ENCODE data around the gene PNPLA8.

DNA sequence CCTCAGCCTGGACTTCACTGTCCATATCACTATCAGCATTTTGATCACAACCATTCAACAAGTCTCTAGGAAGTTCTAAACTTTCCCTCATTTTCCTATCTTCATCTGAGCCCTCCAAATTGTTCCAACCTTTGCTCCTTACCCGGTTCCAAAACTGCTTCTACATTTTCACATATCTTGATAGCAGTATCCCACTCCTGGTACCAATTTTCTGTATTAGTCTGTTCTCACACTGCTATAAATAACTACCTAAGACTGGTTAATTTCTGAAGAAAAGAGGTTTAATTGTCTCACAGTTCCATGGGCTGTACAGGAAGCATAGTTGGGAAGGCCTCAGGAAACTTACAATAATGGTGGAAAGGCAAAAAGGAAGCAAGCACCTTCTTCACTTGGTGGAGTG lies 31.7 kb upstream of the PNPLA8 start:
- no peak for TF ChIP-seq POLR2AphosphoS5 (IDR thresholded peaks at IDR 0.05; ENCODE audit: low read depth, low read length)
- TF ChIP-seq POLR2A (IDR thresholded peaks at IDR 0.05; ENCODE audit: low read depth, low read length): no peak
- no peak for TF ChIP-seq SPI1 (IDR thresholded peaks at IDR 0.05; ENCODE audit: low read depth, low read length)
- no peak for TF ChIP-seq TAF1 (IDR thresholded peaks at IDR 0.05; ENCODE audit: low read depth, low read length)
- no peak for TF ChIP-seq PAX5 (IDR thresholded peaks at IDR 0.05; ENCODE audit: insufficient read depth, low read length, severe bottlenecking)
- TF ChIP-seq POU2F2 (IDR thresholded peaks at IDR 0.05; ENCODE audit: low read depth, low read length): no peak

Measured in GM12891 (cell line).